Progenitor cell of endocrine pancreas (in vitro differentiated cells): ENCODE results near the gene GPATCH2L. TPM values are rescaled to one million over a fixed set of nuclear protein-coding genes. Genes with fewer than 3 reads are reported as not detected.

Experiments used
- DNase-seq: peaks from one replicate; pipeline ENCODE4 v3.0.0; 2021; ENCODE audit warnings: low spot score; ENCODE audit not compliant: unreplicated experiment
- H3K27ac Mint-ChIP-seq: 2 replicates; pipeline ENCODE4 v1.8.0; 2021; ENCODE audit warnings: mild to moderate bottlenecking, moderate library complexity, mixed read lengths
- H3K27me3 Mint-ChIP-seq: 2 replicates; pipeline ENCODE4 v1.8.0; 2021; ENCODE audit warnings: mixed read lengths
- H3K36me3 Mint-ChIP-seq: 2 replicates; pipeline ENCODE4 v1.8.0; 2022; ENCODE audit warnings: mixed read lengths; ENCODE audit not compliant: insufficient read depth
- H3K4me1 Mint-ChIP-seq: 2 replicates; pipeline ENCODE4 v1.8.0; 2021; ENCODE audit warnings: low read depth, mixed read lengths
- H3K4me3 Mint-ChIP-seq: 2 replicates; pipeline ENCODE4 v1.8.0; 2021; ENCODE audit warnings: low read depth, mild to moderate bottlenecking, moderate library complexity, mixed read lengths
- H3K9me3 Mint-ChIP-seq: 2 replicates; pipeline ENCODE4 v1.8.0; 2021; ENCODE audit warnings: low read depth, mixed read lengths
- CTCF ChIP-seq: fragments of 200-600 bp; sonication (generic); IDR thresholded peaks from one replicate; pipeline ENCODE4 v1.5.0; 2021; ENCODE audit warnings: antibody characterized with exemption, mild to moderate bottlenecking; ENCODE audit not compliant: unreplicated experiment
- total RNA-seq: library from RNA; stranded (reverse); gene quantifications from 2 replicates; pipeline ENCODE4 v1.2.1, GENCODE V29; 2021

GPATCH2L gene
- total RNA-seq, 1 donor from 2014 or later: 73.3 TPM

- no peak for TF ChIP-seq CTCF
- Mint-ChIP-seq H3K27ac (no peak overlapping the region), H3K36me3 (no peaks in the 10 kb centered on the region), H3K4me3 (no peak overlapping the region), H3K9me3 (no peaks in the 10 kb centered on the region), H3K27me3 (peaks cover 68% of the 10 kb centered on the region), H3K4me1 (no peaks in the 10 kb centered on the region)
- no peak for DNase-seq
Observed at GRCh38 chr14:76131071-76131965, 20.4 kb upstream of the GPATCH2L start.

GRCh38 chr14:76133103-76133502, 18.6 kb upstream of the GPATCH2L start:
- TF ChIP-seq CTCF: no peak
- H3K27me3 Mint-ChIP-seq: peaks cover 86% of the 10 kb centered on the region

GRCh38 chr14:76134231-76134630, 17.5 kb upstream of the GPATCH2L start:
- Mint-ChIP-seq H3K36me3 (no peaks in the 10 kb centered on the region), H3K4me1 (peaks cover 8% of the 10 kb centered on the region), H3K9me3 (no peaks in the 10 kb centered on the region), H3K4me3 (no peak overlapping the region), H3K27ac (no peak overlapping the region), H3K27me3 (peaks cover 90% of the 10 kb centered on the region)
- TF ChIP-seq CTCF: no peak
- DNase-seq: no peak

More at GRCh38 chr14:76133103-76133502, 18.6 kb upstream of the GPATCH2L start:
- Mint-ChIP-seq H3K4me3 (no peak overlapping the region), H3K36me3 (no peaks in the 10 kb centered on the region), H3K27ac (no peak overlapping the region), H3K4me1 (peaks cover 2% of the 10 kb centered on the region), H3K9me3 (no peaks in the 10 kb centered on the region)
- DNase-seq: peak; percentile 39

DNA sequence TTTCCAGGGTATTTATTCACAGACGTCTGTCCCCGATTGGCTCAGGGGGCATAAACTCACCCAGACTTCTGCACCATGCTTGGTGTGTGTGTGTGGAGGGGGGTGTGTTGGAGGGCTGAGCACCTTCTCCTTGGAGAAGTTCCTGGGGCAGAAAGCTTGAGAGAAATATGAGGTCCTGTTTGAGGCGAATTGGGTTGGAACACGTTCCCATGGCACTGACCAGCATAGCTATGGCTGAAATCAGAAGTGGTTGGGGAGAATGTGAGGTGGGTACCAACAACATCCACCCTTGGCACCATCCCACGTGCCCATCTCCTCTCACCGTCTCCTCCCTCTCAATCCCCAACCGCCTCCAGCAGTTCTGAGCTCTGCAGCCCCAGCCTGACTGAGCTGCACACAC, 16.0 kb upstream of the GPATCH2L start:
- no peak for DNase-seq
- Mint-ChIP-seq H3K36me3 (no peaks in the 10 kb centered on the region), H3K27ac (no peak overlapping the region), H3K27me3 (peaks cover 93% of the 10 kb centered on the region), H3K4me1 (peaks cover 9% of the 10 kb centered on the region), H3K4me3 (no peak overlapping the region), H3K9me3 (no peaks in the 10 kb centered on the region)
- TF ChIP-seq CTCF: no peak

DNA sequence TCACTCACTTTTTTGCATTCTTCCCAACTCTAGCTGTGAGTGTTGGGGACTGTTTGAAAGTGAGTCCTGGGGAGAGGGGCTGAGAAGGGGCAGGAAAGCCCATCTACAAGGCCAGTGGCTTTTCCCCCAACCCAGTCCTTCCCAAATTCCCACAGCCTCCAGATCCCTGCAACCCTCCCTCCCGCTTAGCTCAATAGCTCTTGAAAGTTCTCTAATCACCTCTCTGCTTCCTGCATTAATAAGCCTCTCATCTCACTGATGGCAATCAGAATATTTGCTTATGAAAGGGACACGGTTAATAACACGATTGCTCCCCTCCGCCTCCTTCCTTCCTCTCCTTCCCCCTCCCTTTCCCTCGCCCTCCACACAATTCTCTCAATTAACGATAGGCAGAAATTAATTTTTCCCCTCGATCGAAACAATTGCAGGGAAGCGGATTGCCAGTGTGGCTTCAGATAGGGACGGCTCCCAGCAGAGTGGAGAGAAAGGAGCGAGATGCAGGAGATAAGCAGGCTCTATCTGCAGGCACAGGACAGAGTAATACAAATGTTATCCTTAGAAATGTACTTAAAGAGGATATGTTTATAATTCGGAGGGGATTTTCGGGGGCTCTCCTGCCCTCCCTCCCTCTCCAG, 15.1 kb upstream of the GPATCH2L start:
- Mint-ChIP-seq H3K9me3 (no peaks in the 10 kb centered on the region), H3K27ac (no peak overlapping the region), H3K36me3 (no peaks in the 10 kb centered on the region), H3K27me3 (peaks cover 87% of the 10 kb centered on the region), H3K4me1 (peaks cover 9% of the 10 kb centered on the region), H3K4me3 (no peak overlapping the region)
- TF ChIP-seq CTCF: no peak
- no peak for DNase-seq
